ENCODE measurements around the gene ARHGEF9. TPM values are rescaled to one million over a fixed set of nuclear protein-coding genes. Genes with fewer than 3 reads are reported as not detected.

Gene ARHGEF9
- total RNA-seq, 1 donor from 2014 or later = 37.0 TPM

- peaks cover 5% of the 10 kb centered on the region for H3K9me3 Mint-ChIP-seq
- no peak overlapping the region for H3K27ac Mint-ChIP-seq
- no peak for DNase-seq (ENCODE audit: extremely low spot score, unreplicated experiment)
- TF ChIP-seq CTCF (conservative IDR thresholded peaks at IDR 0.05) = no peak
- H3K36me3 Mint-ChIP-seq = no peaks in the 10 kb centered on the region
- no peaks in the 10 kb centered on the region for H3K27me3 Mint-ChIP-seq
- H3K4me3 Mint-ChIP-seq = no peak overlapping the region
- H3K4me1 Mint-ChIP-seq (ENCODE audit: unreplicated experiment) = no peaks in the 10 kb centered on the region
These were observed 19.3 kb downstream of the ARHGEF9 start for GRCh38 chrX:63765712-63766111.

GRCh38 chrX:63764946-63765345, 20.1 kb downstream of the ARHGEF9 start:
- Mint-ChIP-seq H3K4me1 (ENCODE audit: unreplicated experiment) (no peaks in the 10 kb centered on the region), H3K27ac (no peak overlapping the region), H3K4me3 (no peak overlapping the region), H3K27me3 (no peaks in the 10 kb centered on the region), H3K36me3 (no peaks in the 10 kb centered on the region), H3K9me3 (peaks cover 5% of the 10 kb centered on the region)
- DNase-seq (ENCODE audit: extremely low spot score, unreplicated experiment) = no peak
- TF ChIP-seq CTCF (conservative IDR thresholded peaks at IDR 0.05) = no peak

- H3K27ac Mint-ChIP-seq = no peak overlapping the region
These were observed 23.4 kb downstream of the ARHGEF9 start for GRCh38 chrX:63761639-63762038.

GRCh38 chrX:63758011-63758410, 27.0 kb downstream of the ARHGEF9 start:
- no peaks in the 10 kb centered on the region for H3K9me3 Mint-ChIP-seq
- no peak overlapping the region for H3K27ac Mint-ChIP-seq
- H3K27me3 Mint-ChIP-seq = no peaks in the 10 kb centered on the region
- no peak overlapping the region for H3K4me3 Mint-ChIP-seq
- no peaks in the 10 kb centered on the region for H3K36me3 Mint-ChIP-seq
- TF ChIP-seq CTCF (conservative IDR thresholded peaks at IDR 0.05) = no peak
- peaks cover 3% of the 10 kb centered on the region for H3K4me1 Mint-ChIP-seq (ENCODE audit: unreplicated experiment)
- DNase-seq (ENCODE audit: extremely low spot score, unreplicated experiment) = no peak

More at GRCh38 chrX:63761639-63762038, 23.4 kb downstream of the ARHGEF9 start:
- Mint-ChIP-seq H3K9me3 (no peaks in the 10 kb centered on the region), H3K36me3 (no peaks in the 10 kb centered on the region), H3K4me1 (ENCODE audit: unreplicated experiment) (no peaks in the 10 kb centered on the region), H3K4me3 (no peak overlapping the region), H3K27me3 (no peaks in the 10 kb centered on the region)
- no peak for DNase-seq (ENCODE audit: extremely low spot score, unreplicated experiment)
- TF ChIP-seq CTCF (conservative IDR thresholded peaks at IDR 0.05) = no peak

GRCh38 chrX:63755892-63756291, 29.1 kb downstream of the ARHGEF9 start:
- H3K9me3 Mint-ChIP-seq = no peaks in the 10 kb centered on the region
- DNase-seq (ENCODE audit: extremely low spot score, unreplicated experiment) = no peak
- H3K36me3 Mint-ChIP-seq = no peaks in the 10 kb centered on the region
- H3K4me3 Mint-ChIP-seq = peak overlapping the region; percentile 98
- H3K4me1 Mint-ChIP-seq (ENCODE audit: unreplicated experiment) = peaks cover 9% of the 10 kb centered on the region
- H3K27me3 Mint-ChIP-seq = no peaks in the 10 kb centered on the region
- TF ChIP-seq CTCF (conservative IDR thresholded peaks at IDR 0.05) = no peak
- no peak overlapping the region for H3K27ac Mint-ChIP-seq

All from type B pancreatic cell (in vitro differentiated cells).